ENCODE measurements around the gene TRIM39.

DNA sequence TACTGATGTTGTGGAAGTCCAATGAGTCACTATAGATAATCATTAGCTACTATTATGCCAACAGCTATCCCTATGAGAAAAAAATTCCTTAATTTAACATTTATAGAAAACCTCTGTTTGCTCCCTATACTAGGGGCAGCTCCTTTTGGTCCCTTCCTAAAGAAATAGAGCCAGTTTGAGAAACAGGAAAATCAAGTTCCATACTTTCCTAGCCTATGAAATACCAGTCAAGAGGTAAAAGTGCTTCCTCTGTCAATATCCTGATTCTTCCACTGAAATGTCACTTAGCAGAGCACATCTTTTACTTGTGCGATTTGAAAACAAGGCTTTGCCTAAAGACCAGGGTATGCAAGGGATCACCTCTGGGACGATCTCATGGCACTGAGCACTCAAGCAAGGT, 14.5 kb upstream of the TRIM39 start:
- TF ChIP-seq, protein P1, sequence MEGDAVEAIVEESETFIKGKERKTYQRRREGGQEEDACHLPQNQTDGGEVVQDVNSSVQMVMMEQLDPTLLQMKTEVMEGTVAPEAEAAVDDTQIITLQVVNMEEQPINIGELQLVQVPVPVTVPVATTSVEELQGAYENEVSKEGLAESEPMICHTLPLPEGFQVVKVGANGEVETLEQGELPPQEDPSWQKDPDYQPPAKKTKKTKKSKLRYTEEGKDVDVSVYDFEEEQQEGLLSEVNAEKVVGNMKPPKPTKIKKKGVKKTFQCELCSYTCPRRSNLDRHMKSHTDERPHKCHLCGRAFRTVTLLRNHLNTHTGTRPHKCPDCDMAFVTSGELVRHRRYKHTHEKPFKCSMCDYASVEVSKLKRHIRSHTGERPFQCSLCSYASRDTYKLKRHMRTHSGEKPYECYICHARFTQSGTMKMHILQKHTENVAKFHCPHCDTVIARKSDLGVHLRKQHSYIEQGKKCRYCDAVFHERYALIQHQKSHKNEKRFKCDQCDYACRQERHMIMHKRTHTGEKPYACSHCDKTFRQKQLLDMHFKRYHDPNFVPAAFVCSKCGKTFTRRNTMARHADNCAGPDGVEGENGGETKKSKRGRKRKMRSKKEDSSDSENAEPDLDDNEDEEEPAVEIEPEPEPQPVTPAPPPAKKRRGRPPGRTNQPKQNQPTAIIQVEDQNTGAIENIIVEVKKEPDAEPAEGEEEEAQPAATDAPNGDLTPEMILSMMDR (IDR thresholded peaks at IDR 0.05) = no peak
- no peak for TF ChIP-seq POLR2A (IDR thresholded peaks at IDR 0.05)
- TF ChIP-seq POLR2AphosphoS5 (IDR thresholded peaks at IDR 0.05) = no peak
